Endothelial cell of umbilical vein (primary cell): ENCODE data around the gene PRRC2A. TPM values are rescaled to one million over a fixed set of nuclear protein-coding genes. Genes with fewer than 3 reads are reported as not detected.

Experiments used
- BruUV-seq: library from RNA; stranded (reverse); fragments of 400-500 nt; replicated peaks from 2 replicates; lab custom pipeline; 2021; lab: Mats Ljungman, UMichigan
- CTCF ChIA-PET: fragments of 300-600, 350-600 bp; sonication (Branson Sonifier 250); formaldehyde crosslinking; loops from one replicate; lab custom pipeline; 2021; ENCODE audit warnings: antibody characterized with exemption, inconsistent platforms; lab: Charles Lee
- POLR2A ChIA-PET: fragments of 300-600, 350-600 bp; sonication (Branson Sonifier 250); formaldehyde crosslinking; loops from one replicate; lab custom pipeline; 2021; ENCODE audit warnings: antibody characterized with exemption, inconsistent platforms; lab: Charles Lee
- DNase-seq: peaks from one replicate; pipeline ENCODE4 v3.0.0-alpha.2; 2011; ENCODE audit warnings: low read depth, low spot score
- FAIRE-seq: peaks from 2 replicates; lab custom pipeline; 2011; peaks lifted over from hg19 to GRCh38; lab: Jason Lieb, UNC
- H2AFZ ChIP-seq: 2 replicates; pipeline ENCODE4 v1.6.0; 2012; ENCODE audit warnings: low read depth, low read length, control low read depth, inconsistent platforms
- H3K27ac ChIP-seq: 2 replicates; pipeline ENCODE4 v1.5.1; 2011; ENCODE audit warnings: low read depth, mild to moderate bottlenecking, control low read depth, low read length, moderate library complexity; ENCODE audit not compliant: insufficient read depth
- H3K27me3 ChIP-seq, 2 experiments: 2 replicates each; pipeline versions ENCODE4 v1.6.0 to v1.6.1; 2011; ENCODE audit warnings: low read length in 2 of 2, mixed read lengths in 1 of 2; ENCODE audit not compliant: control insufficient read depth in 2 of 2, insufficient read depth in 2 of 2
- H3K36me3 ChIP-seq, 2 experiments: 2 replicates in 1 of 2; 3 replicates in 1 of 2; pipeline ENCODE4 v1.5.1; 2011; ENCODE audit warnings: low read length in 2 of 2, mild to moderate bottlenecking in 1 of 2, moderate library complexity in 1 of 2; ENCODE audit not compliant: control insufficient read depth in 2 of 2, insufficient read depth in 2 of 2; ENCODE audit errors: extremely low read depth in 1 of 2
- H3K4me1 ChIP-seq: 3 replicates; pipeline ENCODE4 v1.5.1; 2011; ENCODE audit warnings: mild to moderate bottlenecking, low read length; ENCODE audit not compliant: control insufficient read depth, insufficient read depth; ENCODE audit errors: extremely low read depth
- H3K4me2 ChIP-seq: 2 replicates; pipeline ENCODE4 v1.6.1; 2011; ENCODE audit warnings: low read length, control low read depth, mixed read lengths; ENCODE audit not compliant: insufficient read depth
- H3K4me3 ChIP-seq, 3 experiments: fragments of 200-600 bp in 1 of 3; sonication (generic), shearing (Covaris generic) in 1 of 3; replicated peaks in 1 of 3; 2 replicates each; pipeline ENCODE4 v1.5.1; 2011 to 2016; ENCODE audit warnings: control low read depth in 3 of 3, low read length in 3 of 3, mild to moderate bottlenecking in 2 of 3, inconsistent platforms in 1 of 3, low read depth in 1 of 3, moderate library complexity in 1 of 3; ENCODE audit not compliant: insufficient read depth in 1 of 3
- H3K79me2 ChIP-seq: 2 replicates; pipeline ENCODE4 v1.6.0; 2012; ENCODE audit warnings: low read length, inconsistent platforms; ENCODE audit not compliant: control insufficient read depth, insufficient read depth
- H3K9ac ChIP-seq: replicated peaks from 2 replicates; pipeline ENCODE3; 2011; ENCODE audit warnings: low read length, control low read depth; ENCODE audit not compliant: insufficient read depth; ENCODE audit errors: extremely low read depth
- H3K9me1 ChIP-seq: replicated peaks from 3 replicates; pipeline ENCODE4 v1.6.0; 2011; ENCODE audit warnings: mild to moderate bottlenecking, low read length; ENCODE audit not compliant: control insufficient read depth, insufficient read depth; ENCODE audit errors: extremely low read depth
- H3K9me3 ChIP-seq: replicated peaks from 2 replicates; pipeline ENCODE4 v1.5.1; 2012; ENCODE audit warnings: low read length, inconsistent platforms; ENCODE audit not compliant: control insufficient read depth, insufficient read depth
- H4K20me1 ChIP-seq: replicated peaks from 2 replicates; pipeline ENCODE3; 2011; ENCODE audit warnings: mild to moderate bottlenecking, low read length; ENCODE audit not compliant: control insufficient read depth, insufficient read depth; ENCODE audit errors: extremely low read depth
- FOS ChIP-seq: IDR thresholded peaks from 2 replicates; pipeline ENCODE4 v1.6.1; 2011; ENCODE audit warnings: mild to moderate bottlenecking, low read length, moderate library complexity, borderline replicate concordance; ENCODE audit not compliant: insufficient read depth
- JUN ChIP-seq: IDR thresholded peaks from 2 replicates; pipeline ENCODE4 v1.6.1; 2011; ENCODE audit warnings: borderline replicate concordance, low read depth; ENCODE audit not compliant: insufficient read length, insufficient read depth
- MAX ChIP-seq: IDR thresholded peaks from 2 replicates; pipeline ENCODE4 v1.6.1; 2011; ENCODE audit not compliant: insufficient read depth, insufficient read length
- POLR2A ChIP-seq: IDR thresholded peaks from 2 replicates; pipeline ENCODE4 v1.6.1; 2012; ENCODE audit warnings: low read depth, mild to moderate bottlenecking, control low read depth, low read length
- POLR2AphosphoS5 ChIP-seq: IDR thresholded peaks from 2 replicates; pipeline ENCODE4 v1.6.1; 2012; ENCODE audit warnings: low read depth, mild to moderate bottlenecking, control low read depth, low read length, moderate library complexity; ENCODE audit not compliant: insufficient read depth
- dilution Hi-C: fragments of 300-500 bp; cut with MboI; formaldehyde crosslinking; loops from one replicate; pipeline ENCODE4 v1.15.0; 2019; ENCODE audit warnings: low sequenced_read_pairs; ENCODE audit not compliant: extremely low pct_ligation_motif_present
- intact Hi-C: fragments of 100-400 bp; cut with micrococcal nuclease; formaldehyde crosslinking; loops from one replicate; pipeline ENCODE4 v1.10.0; 2022
- polyA plus RNA-seq, 4 experiments: library from polyadenylated mRNA; depleted of rRNA in 3 of 4; stranded (reverse) in 3 of 4; unstranded in 1 of 4; fragments of >200 nt; gene quantifications; 2 replicates each; pipeline versions ENCODE4 v1.2.1 to v1.2.3, GENCODE V29; 2011 to 2012; ENCODE audit warnings: missing spikeins in 1 of 4
- total RNA-seq: library from RNA; stranded (reverse); gene quantifications from 2 replicates; pipeline ENCODE4 v1.2.3, GENCODE V29; 2021

The PRRC2A gene
- total and polyA plus RNA-seq, 2 donors (not counting 3 experiments of a cell fraction or from before 2014, with no cell fraction given), result 88.4 to 229 TPM

GRCh38 chr6:31660381-31661261, 40.1 kb downstream of the PRRC2A start, which contains the start of gene C6orf47:
Gene C6orf47, minus strand, starts transcription at chr6:31660778. Its CDS starts 831 bp downstream, at chr6:31659947.
- no peaks in the 10 kb centered on the region for H4K20me1 ChIP-seq
- peak within 1 kb of the TSS; percentile 62 for H3K27ac ChIP-seq
- no peaks in the 10 kb centered on the region for H3K9me3 ChIP-seq
- peak within 1 kb of the TSS; percentile 52 for H2AFZ ChIP-seq
- ChIA-PET POLR2A (interaction anchor here (0.6 to 2.1 kb wide), 4 partner anchors 9 to 166 kb away, joined by 3 to 13 read pairs (median 4); partner anchors contain the start of genes BAG6, HSPA1B and PRRC2A), CTCF (interaction anchor here (0.9 to 5.7 kb wide), 5 partner anchors 8 to 135 kb away, joined by 3 to 38 read pairs (median 3); partner anchors contain the start of genes BAG6 and VARS1)
- peaks cover 3 to 4% of the 10 kb centered on the region in 2 experiments for H3K36me3 ChIP-seq
- H3K9me1 ChIP-seq, result no peaks in the 10 kb centered on the region
- peak; percentile 87 for DNase-seq
- dilution Hi-C loops (no loop called here), intact Hi-C loops (loop anchor here (1.0 to 10.0 kb wide), 4 partner anchors 8 to 534 kb away; partner anchors contain the start of genes BAG6, GPSM3 and PBX2)
- BruUV-seq, result TSS peak; percentile 44
- H3K27me3 ChIP-seq, result no peaks in the 10 kb centered on the region
- H3K4me3 ChIP-seq, result peak within 1 kb of the TSS; percentile 30 to 76 (median 70)
- H3K79me2 ChIP-seq, result peaks cover 28% of the 10 kb centered on the region
- H3K9ac ChIP-seq, result peak within 1 kb of the TSS; percentile 82
- peaks cover 44% of the 10 kb centered on the region for H3K4me1 ChIP-seq
- H3K4me2 ChIP-seq, result peak within 1 kb of the TSS; percentile 67
- FAIRE-seq, result peak; percentile 80
- TF ChIP-seq MAX (no peak), FOS (peak; percentile 5), POLR2A (peak; percentile 92), POLR2AphosphoS5 (peak; percentile 98), JUN (no peak)
